Measurements from ENCODE around the gene ZNF267. TPM values are rescaled to one million over a fixed set of nuclear protein-coding genes. Genes with fewer than 3 reads are reported as not detected.
"Not testable (repeated sequence)": the region's sequence is repeated elsewhere in the genome, so short reads cannot be mapped to it uniquely, and the experiment has no call there.

The ZNF267 gene
- total RNA-seq, 4 donors from 2014 or later, result 4.4 to 21.4 (median 14.6) TPM

DNA sequence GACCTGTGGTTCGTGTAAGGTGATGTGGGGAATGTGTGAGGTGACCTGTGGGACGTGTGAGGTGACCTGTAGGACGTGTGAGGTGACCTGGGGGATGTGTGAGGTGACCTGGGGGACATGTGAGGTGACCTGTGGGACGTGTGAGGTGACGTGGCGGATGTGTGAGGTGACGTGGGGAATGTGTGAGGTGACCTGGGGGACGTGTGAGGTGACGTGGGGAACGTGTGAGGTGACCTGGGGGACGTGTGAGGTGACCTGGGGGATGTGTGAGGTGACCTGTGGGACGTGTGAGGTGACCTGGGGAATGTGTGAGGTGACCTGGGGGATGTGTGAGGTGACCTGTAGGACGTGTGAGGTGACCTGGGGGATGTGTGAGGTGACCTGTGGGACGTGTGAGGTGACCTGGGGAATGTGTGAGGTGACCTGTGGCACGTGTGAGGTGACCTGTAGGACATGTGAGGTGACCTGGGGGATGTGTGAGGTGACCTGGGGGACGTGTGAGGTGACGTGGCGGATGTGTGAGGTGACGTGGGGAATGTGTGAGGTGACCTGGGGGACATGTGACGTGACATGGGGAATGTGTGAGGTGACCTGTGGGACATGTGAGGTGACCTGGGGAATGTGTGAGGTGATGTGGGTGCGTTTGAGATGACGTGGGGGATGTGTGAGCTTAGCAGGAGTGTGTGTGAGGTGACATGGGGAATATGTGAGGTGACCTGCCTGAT lies 86.7 kb downstream of the ZNF267 start:
- H3K4me1 ChIP-seq; DNase-seq; H3K27me3 ChIP-seq; intact Hi-C loops (cut with DNase I; ENCODE audit: low total_unique reads); H3K4me3 ChIP-seq; H3K36me3 ChIP-seq; H3K9me3 ChIP-seq; H3K27ac ChIP-seq: not testable (repeated sequence)

Small RNA genes within 50 kb of the gene (small RNA-seq; reads per million reads assigned to genes)
- gene AC034105.2 (not detected), gene AC034105.4 (not detected)
